Measurements from ENCODE around the gene LCN15. TPM values are rescaled to one million over a fixed set of nuclear protein-coding genes. Genes with fewer than 3 reads are reported as not detected.

The LCN15 gene
- total RNA-seq, 1 experiment from 2014 or later = not detected

GRCh38 chr9:136784997-136785361, 20.7 kb upstream of the LCN15 start:
- Histone ChIP-seq H3K4me1 (ENCODE audit: low read length) (peaks cover 4% of the 10 kb centered on the region), H3K4me2 (ENCODE audit: low read depth, low read length, poor library complexity, severe bottlenecking) (no peak overlapping the region), H3K9ac (ENCODE audit: low read length) (no peak overlapping the region), H3K9me2 (replicated peaks; ENCODE audit: insufficient read depth, low read length) (no peaks in the 10 kb centered on the region), H3K79me2 (ENCODE audit: low read length) (no peaks in the 10 kb centered on the region), H3K4me3 (ENCODE audit: low read length) (no peak overlapping the region), H2AFZ (ENCODE audit: low read length) (no peak overlapping the region), H3K9me3 (ENCODE audit: low read length) (no peaks in the 10 kb centered on the region), H3K27ac (ENCODE audit: low read length) (no peak overlapping the region), H3K27me3 (ENCODE audit: low read length) (no peaks in the 10 kb centered on the region), H4K20me1 (ENCODE audit: insufficient read depth, low read depth, low read length) (no peaks in the 10 kb centered on the region), H3K36me3 (ENCODE audit: insufficient read depth, low read length) (no peaks in the 10 kb centered on the region)
- no peak for DNase-seq

- Histone ChIP-seq H3K9me3 (ENCODE audit: low read length) (no peaks in the 10 kb centered on the region), H2AFZ (ENCODE audit: low read length) (no peak overlapping the region; the same call in 1 of the 2 replicates), H3K4me2 (ENCODE audit: low read depth, low read length, poor library complexity, severe bottlenecking) (no peak overlapping the region), H3K4me3 (ENCODE audit: low read length) (no peak overlapping the region), H3K4me1 (ENCODE audit: low read length) (peaks cover 3% of the 10 kb centered on the region), H3K79me2 (ENCODE audit: low read length) (no peaks in the 10 kb centered on the region), H3K9me2 (replicated peaks; ENCODE audit: insufficient read depth, low read length) (no peaks in the 10 kb centered on the region), H3K27me3 (ENCODE audit: low read length) (no peaks in the 10 kb centered on the region), H3K36me3 (ENCODE audit: insufficient read depth, low read length) (no peaks in the 10 kb centered on the region), H3K27ac (ENCODE audit: low read length) (no peak overlapping the region), H3K9ac (ENCODE audit: low read length) (no peak overlapping the region), H4K20me1 (ENCODE audit: insufficient read depth, low read depth, low read length) (no peaks in the 10 kb centered on the region)
- peak; percentile 80 for DNase-seq
Measured at GRCh38 chr9:136784249-136784996, 20.1 kb upstream of the LCN15 start.

GRCh38 chr9:136782452-136782851, 18.1 kb upstream of the LCN15 start:
- DNase-seq = no peak
- Histone ChIP-seq H2AFZ (ENCODE audit: low read length) (no peak overlapping the region), H3K36me3 (ENCODE audit: insufficient read depth, low read length) (no peaks in the 10 kb centered on the region), H3K4me3 (ENCODE audit: low read length) (no peak overlapping the region), H3K9me2 (replicated peaks; ENCODE audit: insufficient read depth, low read length) (no peaks in the 10 kb centered on the region), H4K20me1 (ENCODE audit: insufficient read depth, low read depth, low read length) (no peaks in the 10 kb centered on the region), H3K27me3 (ENCODE audit: low read length) (no peaks in the 10 kb centered on the region), H3K4me1 (ENCODE audit: low read length) (no peaks in the 10 kb centered on the region; the same call in 1 of the 2 replicates), H3K27ac (ENCODE audit: low read length) (no peak overlapping the region), H3K79me2 (ENCODE audit: low read length) (no peaks in the 10 kb centered on the region), H3K9me3 (ENCODE audit: low read length) (no peaks in the 10 kb centered on the region), H3K9ac (ENCODE audit: low read length) (no peak overlapping the region), H3K4me2 (ENCODE audit: low read depth, low read length, poor library complexity, severe bottlenecking) (no peak overlapping the region)

DNA sequence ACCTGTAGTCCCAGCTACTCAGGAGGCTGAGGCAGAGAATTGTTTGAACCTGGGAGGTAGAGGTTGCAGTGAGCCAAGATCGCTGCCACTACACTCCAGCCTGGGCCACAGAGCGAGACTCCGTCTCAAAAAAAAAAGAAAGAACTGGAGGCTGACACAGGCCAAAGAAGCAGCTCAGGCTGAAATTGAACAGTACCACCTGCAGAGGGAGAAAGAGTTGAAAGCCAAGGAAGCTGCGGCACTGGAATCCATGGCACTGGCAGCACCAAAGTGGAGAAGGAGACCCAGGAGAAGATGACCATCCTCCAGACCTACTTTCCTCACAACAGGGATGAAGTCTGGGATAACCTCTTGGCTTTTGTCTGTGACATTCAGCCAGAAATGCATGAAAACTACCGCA, 15.5 kb upstream of the LCN15 start:
- Histone ChIP-seq H2AFZ (ENCODE audit: low read length) (no peak overlapping the region), H3K79me2 (ENCODE audit: low read length) (no peaks in the 10 kb centered on the region), H4K20me1 (ENCODE audit: insufficient read depth, low read depth, low read length) (no peaks in the 10 kb centered on the region), H3K4me3 (ENCODE audit: low read length) (no peak overlapping the region), H3K9ac (ENCODE audit: low read length) (no peak overlapping the region), H3K4me2 (ENCODE audit: low read depth, low read length, poor library complexity, severe bottlenecking) (no peak overlapping the region), H3K36me3 (ENCODE audit: insufficient read depth, low read length) (no peaks in the 10 kb centered on the region), H3K9me2 (replicated peaks; ENCODE audit: insufficient read depth, low read length) (no peaks in the 10 kb centered on the region), H3K27ac (ENCODE audit: low read length) (no peak overlapping the region), H3K4me1 (ENCODE audit: low read length) (no peaks in the 10 kb centered on the region), H3K9me3 (ENCODE audit: low read length) (no peaks in the 10 kb centered on the region), H3K27me3 (ENCODE audit: low read length) (no peaks in the 10 kb centered on the region)
- DNase-seq = no peak

DNA sequence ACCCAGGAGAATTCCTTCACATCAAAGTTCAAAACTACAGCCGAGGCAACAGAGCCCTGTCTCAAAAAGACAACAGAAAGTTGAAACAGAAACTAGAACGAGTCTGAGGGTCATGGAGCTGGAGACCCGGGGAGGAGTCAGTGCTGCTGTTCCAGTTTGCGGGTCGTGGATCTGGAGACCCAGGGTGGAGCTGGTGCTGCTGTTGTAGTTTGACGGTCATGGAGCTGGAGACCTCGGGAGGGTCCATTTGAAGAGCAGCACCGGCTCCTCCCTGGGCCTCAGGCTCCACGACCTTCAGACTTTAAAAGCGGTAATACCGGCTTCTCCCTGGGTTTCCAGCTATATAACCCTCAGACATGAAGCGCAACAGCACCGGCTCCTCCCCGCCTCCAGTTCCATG, 13.0 kb upstream of the LCN15 start:
- H3K9me2 ChIP-seq (replicated peaks; ENCODE audit: insufficient read depth, low read length) = no peaks in the 10 kb centered on the region
- peaks cover 5% of the 10 kb centered on the region; the same call in 1 of the 2 replicates for H3K36me3 ChIP-seq (ENCODE audit: insufficient read depth, low read length)
- no peak for DNase-seq
- no peak overlapping the region for H2AFZ ChIP-seq (ENCODE audit: low read length)
- no peaks in the 10 kb centered on the region for H3K9me3 ChIP-seq (ENCODE audit: low read length)
- H3K79me2 ChIP-seq (ENCODE audit: low read length) = no peaks in the 10 kb centered on the region
- no peak overlapping the region for H3K27ac ChIP-seq (ENCODE audit: low read length)
- H3K4me3 ChIP-seq (ENCODE audit: low read length) = no peak overlapping the region
- H3K9ac ChIP-seq (ENCODE audit: low read length) = no peak overlapping the region
- H3K4me1 ChIP-seq (ENCODE audit: low read length) = 0 out of 2 replicates have a peak, but pooled peaks cover 3% of the 10 kb centered on the region
- H4K20me1 ChIP-seq (ENCODE audit: insufficient read depth, low read depth, low read length) = no peaks in the 10 kb centered on the region
- H3K4me2 ChIP-seq (ENCODE audit: low read depth, low read length, poor library complexity, severe bottlenecking) = no peak overlapping the region
- no peaks in the 10 kb centered on the region for H3K27me3 ChIP-seq (ENCODE audit: low read length)

GRCh38 chr9:136776947-136777346, 12.6 kb upstream of the LCN15 start:
- Histone ChIP-seq H3K4me2 (ENCODE audit: low read depth, low read length, poor library complexity, severe bottlenecking) (no peak overlapping the region), H2AFZ (ENCODE audit: low read length) (no peak overlapping the region), H3K27me3 (ENCODE audit: low read length) (no peaks in the 10 kb centered on the region), H3K4me1 (ENCODE audit: low read length) (0 out of 2 replicates have a peak, but pooled peaks cover 3% of the 10 kb centered on the region), H3K9ac (ENCODE audit: low read length) (no peak overlapping the region), H3K79me2 (ENCODE audit: low read length) (no peaks in the 10 kb centered on the region), H3K9me3 (ENCODE audit: low read length) (no peaks in the 10 kb centered on the region), H3K9me2 (replicated peaks; ENCODE audit: insufficient read depth, low read length) (no peaks in the 10 kb centered on the region), H3K27ac (ENCODE audit: low read length) (no peak overlapping the region), H3K4me3 (ENCODE audit: low read length) (no peak overlapping the region), H3K36me3 (ENCODE audit: insufficient read depth, low read length) (peaks cover 5% of the 10 kb centered on the region; the same call in 1 of the 2 replicates), H4K20me1 (ENCODE audit: insufficient read depth, low read depth, low read length) (no peaks in the 10 kb centered on the region)
- DNase-seq = no peak

DNA sequence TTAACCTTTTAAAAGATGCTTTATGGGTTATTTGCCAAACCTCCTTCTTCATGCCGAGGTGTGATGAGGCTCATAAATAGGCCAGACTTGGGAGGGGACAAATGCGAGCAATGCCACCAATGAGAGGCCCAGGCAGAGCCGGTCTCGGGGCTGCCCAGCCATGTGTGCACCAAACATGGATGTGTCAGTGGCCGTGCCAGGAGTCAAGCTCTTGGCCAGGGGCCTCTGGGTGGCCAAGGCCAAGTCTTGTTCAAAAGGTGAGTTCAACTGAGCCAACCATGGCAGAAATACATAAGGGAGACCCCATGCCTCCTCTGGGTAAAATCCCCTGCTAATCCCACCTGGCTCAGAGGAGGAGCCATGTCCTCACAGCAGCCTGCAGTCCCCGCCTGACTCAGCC, 10.9 kb upstream of the LCN15 start:
- Histone ChIP-seq H3K79me2 (ENCODE audit: low read length) (no peaks in the 10 kb centered on the region), H3K9me2 (replicated peaks; ENCODE audit: insufficient read depth, low read length) (no peaks in the 10 kb centered on the region), H3K27ac (ENCODE audit: low read length) (no peak overlapping the region), H3K9ac (ENCODE audit: low read length) (no peak overlapping the region), H3K4me1 (ENCODE audit: low read length) (0 out of 2 replicates have a peak, but pooled peaks cover 3% of the 10 kb centered on the region), H3K4me3 (ENCODE audit: low read length) (no peak overlapping the region), H3K27me3 (ENCODE audit: low read length) (no peaks in the 10 kb centered on the region), H3K9me3 (ENCODE audit: low read length) (no peaks in the 10 kb centered on the region), H3K36me3 (ENCODE audit: insufficient read depth, low read length) (peaks cover 5% of the 10 kb centered on the region; the same call in 1 of the 2 replicates), H4K20me1 (ENCODE audit: insufficient read depth, low read depth, low read length) (no peaks in the 10 kb centered on the region), H3K4me2 (ENCODE audit: low read depth, low read length, poor library complexity, severe bottlenecking) (no peak overlapping the region), H2AFZ (ENCODE audit: low read length) (no peak overlapping the region)
- no peak for DNase-seq

DNA sequence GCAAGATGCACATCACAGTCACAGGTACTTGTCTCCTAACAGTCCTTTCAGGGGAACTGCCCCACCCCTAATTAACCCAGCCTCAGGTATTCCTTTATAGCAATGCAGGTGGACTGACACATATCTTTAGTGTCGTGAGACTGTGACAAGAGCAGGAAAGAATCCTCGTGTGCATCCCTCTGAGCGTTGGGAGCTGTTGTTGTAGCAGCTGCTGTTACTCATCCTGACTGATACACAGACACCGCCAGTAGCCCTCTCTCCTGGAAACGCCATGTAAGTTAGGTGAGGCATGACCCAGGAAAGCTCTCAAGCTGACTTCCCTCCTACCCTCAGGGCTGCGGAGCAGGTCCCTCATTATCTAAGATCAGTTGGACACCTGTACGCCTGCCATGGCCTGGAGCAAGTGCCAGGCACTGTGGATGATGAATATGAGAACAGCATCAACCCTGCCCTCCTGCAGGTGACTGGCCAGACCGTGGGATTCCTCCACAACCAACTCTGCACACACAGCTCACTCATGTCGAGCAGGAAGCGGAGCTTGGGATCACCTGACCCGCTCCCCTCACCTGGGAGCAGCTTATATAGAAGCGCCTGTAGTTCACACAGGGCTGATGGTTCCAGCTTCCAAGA, 10.2 kb upstream of the LCN15 start:
- no peak overlapping the region for H3K27ac ChIP-seq (ENCODE audit: low read length)
- no peaks in the 10 kb centered on the region for H3K9me2 ChIP-seq (replicated peaks; ENCODE audit: insufficient read depth, low read length)
- H3K4me3 ChIP-seq (ENCODE audit: low read length) = no peak overlapping the region; the same call in 1 of the 2 replicates
- 0 out of 2 replicates have a peak, but pooled peaks cover 6% of the 10 kb centered on the region for H3K4me1 ChIP-seq (ENCODE audit: low read length)
- no peaks in the 10 kb centered on the region for H3K27me3 ChIP-seq (ENCODE audit: low read length)
- H2AFZ ChIP-seq (ENCODE audit: low read length) = 0 out of 2 replicates have a peak overlapping the region, but pooled peaks have one; percentile 97
- H4K20me1 ChIP-seq (ENCODE audit: insufficient read depth, low read depth, low read length) = no peaks in the 10 kb centered on the region
- no peak overlapping the region for H3K4me2 ChIP-seq (ENCODE audit: low read depth, low read length, poor library complexity, severe bottlenecking)
- H3K9ac ChIP-seq (ENCODE audit: low read length) = no peak overlapping the region
- peaks cover 5% of the 10 kb centered on the region; the same call in 1 of the 2 replicates for H3K36me3 ChIP-seq (ENCODE audit: insufficient read depth, low read length)
- H3K9me3 ChIP-seq (ENCODE audit: low read length) = no peaks in the 10 kb centered on the region
- no peak for DNase-seq
- no peaks in the 10 kb centered on the region for H3K79me2 ChIP-seq (ENCODE audit: low read length)
